LNCaP clone FGC (cell line): ENCODE results near the gene GIPC2.
A peak's percentile ranks its signal among the peaks of the same experiment; 100 is the strongest.

Experiments used
- DNase-seq: peaks from one replicate; pipeline ENCODE4 v3.0.0-alpha.2; 2011; ENCODE audit warnings: low read depth
- H3K4me3 ChIP-seq: 2 replicates; pipeline ENCODE4 v1.5.1; 2011; ENCODE audit warnings: mild to moderate bottlenecking, low read depth, low read length, control low read depth
- TF ChIP-seq, protein P1 (sequence below): IDR thresholded peaks from 2 replicates; pipeline ENCODE4 v1.5.1; 2012; ENCODE audit warnings: mild to moderate bottlenecking; ENCODE audit not compliant: control insufficient read depth, insufficient read depth; ENCODE audit errors: extremely low read depth

Gene GIPC2

DNA sequence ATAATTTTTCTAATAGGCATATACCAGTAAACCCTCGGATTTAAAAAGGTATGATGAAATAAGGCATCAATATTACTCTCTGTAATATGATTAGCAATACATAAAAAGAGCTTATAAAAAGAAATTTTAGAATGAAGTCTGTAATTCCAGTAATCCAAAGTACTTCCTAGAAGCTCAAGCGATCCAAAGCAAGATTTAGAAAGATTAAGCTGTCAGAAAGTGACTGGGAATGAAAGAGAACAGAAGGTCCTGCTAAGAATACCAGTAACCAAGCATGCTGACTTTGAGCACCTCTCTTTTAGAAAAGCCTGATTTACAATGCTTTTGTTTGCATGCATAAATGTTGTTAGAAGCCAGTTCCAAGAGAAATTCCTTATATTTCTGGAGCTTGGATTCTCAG, 125.1 kb downstream of the GIPC2 start:
- no peak overlapping the region for H3K4me3 ChIP-seq
- TF ChIP-seq, protein P1, sequence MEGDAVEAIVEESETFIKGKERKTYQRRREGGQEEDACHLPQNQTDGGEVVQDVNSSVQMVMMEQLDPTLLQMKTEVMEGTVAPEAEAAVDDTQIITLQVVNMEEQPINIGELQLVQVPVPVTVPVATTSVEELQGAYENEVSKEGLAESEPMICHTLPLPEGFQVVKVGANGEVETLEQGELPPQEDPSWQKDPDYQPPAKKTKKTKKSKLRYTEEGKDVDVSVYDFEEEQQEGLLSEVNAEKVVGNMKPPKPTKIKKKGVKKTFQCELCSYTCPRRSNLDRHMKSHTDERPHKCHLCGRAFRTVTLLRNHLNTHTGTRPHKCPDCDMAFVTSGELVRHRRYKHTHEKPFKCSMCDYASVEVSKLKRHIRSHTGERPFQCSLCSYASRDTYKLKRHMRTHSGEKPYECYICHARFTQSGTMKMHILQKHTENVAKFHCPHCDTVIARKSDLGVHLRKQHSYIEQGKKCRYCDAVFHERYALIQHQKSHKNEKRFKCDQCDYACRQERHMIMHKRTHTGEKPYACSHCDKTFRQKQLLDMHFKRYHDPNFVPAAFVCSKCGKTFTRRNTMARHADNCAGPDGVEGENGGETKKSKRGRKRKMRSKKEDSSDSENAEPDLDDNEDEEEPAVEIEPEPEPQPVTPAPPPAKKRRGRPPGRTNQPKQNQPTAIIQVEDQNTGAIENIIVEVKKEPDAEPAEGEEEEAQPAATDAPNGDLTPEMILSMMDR = no peak
- DNase-seq = no peak

DNA sequence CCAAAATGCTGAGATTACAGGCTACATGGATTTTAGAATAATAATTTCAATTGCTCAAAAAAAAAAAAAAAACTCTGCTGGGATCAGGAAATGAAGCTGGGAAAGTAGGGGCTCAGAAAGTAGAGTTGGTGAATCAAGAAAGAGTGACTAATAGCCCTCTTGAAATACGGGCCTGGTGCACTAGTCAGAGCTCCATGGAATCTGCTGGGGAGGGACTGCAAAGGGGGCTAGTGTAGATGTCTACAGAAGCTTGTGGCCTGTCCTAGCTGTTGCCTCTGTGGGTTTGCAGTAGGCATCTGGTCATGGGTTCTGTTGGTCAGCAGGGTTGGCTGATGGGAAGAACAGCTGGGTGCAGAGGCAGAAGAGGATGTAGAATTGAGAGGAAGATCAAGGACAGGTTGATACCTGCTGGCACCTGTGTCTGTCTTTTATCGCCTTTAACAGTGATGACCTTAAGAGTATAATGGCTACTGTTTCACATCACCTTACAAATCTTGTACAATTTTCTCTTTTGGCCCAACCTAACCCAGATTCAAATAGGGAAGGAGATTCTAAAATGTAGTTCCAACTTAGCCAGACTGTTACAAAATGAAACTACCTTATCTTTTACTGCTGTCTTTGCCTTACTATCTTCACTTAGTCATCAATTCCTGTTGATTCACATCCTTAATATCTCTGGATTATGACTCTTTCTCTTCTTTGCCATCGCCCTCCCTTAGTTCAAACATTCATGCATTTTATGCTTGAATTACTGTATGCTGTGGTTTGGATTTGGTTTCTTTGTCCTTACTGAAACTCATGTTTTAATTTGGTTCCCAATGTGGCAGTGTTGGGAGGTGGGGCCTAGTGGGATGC, 126.2 kb downstream of the GIPC2 start:
- no peak overlapping the region for H3K4me3 ChIP-seq
- TF ChIP-seq, protein P1 = no peak
- DNase-seq = no peak

DNA sequence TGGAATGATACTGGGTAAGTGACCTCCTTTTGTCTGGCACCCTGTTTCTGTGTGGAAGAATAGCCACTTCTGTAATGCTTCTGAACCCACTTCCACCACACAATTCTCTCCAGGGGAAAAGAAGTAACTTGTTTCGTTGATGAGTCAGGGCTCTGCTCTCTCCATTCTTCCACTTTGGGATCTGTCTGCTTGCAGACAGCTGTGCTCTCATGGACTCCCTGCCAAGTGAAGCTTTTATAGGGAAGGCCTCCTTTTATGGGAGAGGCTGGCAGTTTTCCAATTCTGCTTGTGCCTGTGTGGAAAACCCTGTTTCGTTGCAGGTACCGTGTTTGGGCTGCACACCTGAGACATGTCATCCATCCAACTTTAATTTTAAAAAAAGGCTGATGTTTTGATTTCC, 130.7 kb downstream of the GIPC2 start:
- TF ChIP-seq, protein P1 = no peak
- peak; percentile 93 for DNase-seq

DNA sequence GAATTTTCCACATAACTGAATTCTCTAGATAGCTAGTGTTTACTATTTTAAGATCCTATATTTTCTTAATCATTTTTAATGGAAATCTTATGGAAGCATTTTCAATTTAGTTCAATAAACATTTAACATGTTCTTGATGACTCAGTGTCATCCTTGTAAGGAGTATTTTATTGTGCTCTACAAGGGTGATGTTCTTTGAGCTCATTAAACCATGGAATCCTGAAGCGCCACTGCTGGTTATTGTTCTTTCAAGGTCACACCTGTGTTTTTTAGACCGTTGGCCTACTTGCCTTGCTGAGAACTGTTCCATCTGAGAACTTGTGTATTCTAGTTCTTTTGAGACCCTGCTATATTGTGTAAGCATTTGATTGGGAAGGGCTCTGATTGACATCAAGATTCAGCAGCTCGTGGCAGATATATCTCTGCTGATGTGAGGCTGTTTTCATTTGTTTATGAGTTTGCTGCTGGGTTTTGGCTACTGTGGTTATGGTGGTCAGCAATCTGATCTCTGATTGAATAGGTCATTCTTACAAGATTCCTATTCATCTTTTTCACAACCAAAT, 132.0 kb downstream of the GIPC2 start:
- DNase-seq = no peak
- TF ChIP-seq, protein P1 = no peak
- H3K4me3 ChIP-seq = no peak overlapping the region

More for the DNA sequence above, 130.7 kb downstream of the GIPC2 start:
- no peak overlapping the region for H3K4me3 ChIP-seq

DNA sequence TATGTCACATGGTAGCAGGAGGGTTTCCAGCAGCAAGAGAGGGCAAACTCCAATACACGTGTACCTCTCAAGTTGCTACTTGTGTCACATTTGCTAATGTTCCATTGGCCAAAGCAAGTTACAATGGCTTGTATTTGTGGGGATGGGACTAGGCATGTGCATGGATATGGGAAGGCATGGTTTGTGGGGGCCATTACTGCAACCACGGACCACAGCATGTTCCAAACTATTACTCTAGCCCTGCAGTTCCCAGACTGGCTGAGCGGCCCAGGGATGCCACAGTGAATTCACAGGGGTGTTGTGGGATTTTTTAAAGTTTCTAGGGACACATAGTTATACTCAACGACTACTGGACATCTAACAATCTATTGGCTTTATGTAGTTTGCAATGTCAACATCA, 133.1 kb downstream of the GIPC2 start:
- TF ChIP-seq, protein P1 = no peak
- H3K4me3 ChIP-seq = no peak overlapping the region

DNA sequence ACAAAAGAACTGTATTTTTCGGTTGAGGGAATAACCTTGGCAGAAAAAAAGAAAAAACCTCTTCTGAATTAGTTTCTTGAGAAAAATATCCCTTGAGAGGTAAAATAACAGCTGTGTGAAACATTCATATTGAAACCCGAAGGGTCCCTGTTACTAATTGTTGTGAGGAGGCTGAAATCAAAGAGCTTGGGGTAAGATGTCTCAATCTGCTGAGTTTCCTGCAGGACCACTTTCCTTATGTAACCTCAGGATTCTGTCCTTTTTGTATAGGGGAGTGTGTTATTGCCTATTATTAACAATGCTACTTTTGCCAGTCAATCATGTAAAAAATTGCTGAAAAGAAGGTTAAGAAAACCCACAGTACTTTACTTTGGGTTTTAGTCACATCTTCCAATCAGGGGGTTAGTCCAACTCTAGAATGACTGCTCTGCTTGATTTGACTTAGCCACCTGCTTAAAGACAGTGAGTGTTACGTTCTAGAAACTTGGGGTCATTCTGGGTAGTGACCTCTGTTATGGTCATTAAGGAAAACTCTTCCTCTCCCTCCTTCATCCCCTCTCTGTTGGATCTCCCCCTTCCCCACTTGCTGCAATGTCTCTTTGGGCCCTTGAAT, 138.8 kb downstream of the GIPC2 start:
- DNase-seq = no peak
- TF ChIP-seq, protein P1 = no peak
- H3K4me3 ChIP-seq = no peak overlapping the region

More for the DNA sequence above, 133.1 kb downstream of the GIPC2 start:
- DNase-seq = no peak
